Measurements from ENCODE around the gene RCSD1. TPM values are rescaled to one million over a fixed set of nuclear protein-coding genes. Genes with fewer than 3 reads are reported as not detected.

RCSD1 gene
- polyA plus RNA-seq, 2 donors = 1.5 to 1.7 TPM

GRCh38 chr1:167671727-167672511 is 41.9 kb downstream of the RCSD1 start:
- no peaks in the 10 kb centered on the region for H3K9me3 ChIP-seq (ENCODE audit: control insufficient read depth in 2 of 2, insufficient read depth in 1 of 2, low read depth in 1 of 2, low read length in 1 of 2)
- H3K4me3 ChIP-seq (ENCODE audit: low read depth in 1 of 2, low read length in 2 of 2) = no peak overlapping the region
- H3K4me1 ChIP-seq (ENCODE audit: control insufficient read depth in 2 of 2, insufficient read depth in 2 of 2, low read length in 1 of 2) = peaks cover 14 to 21% of the 10 kb centered on the region in 2 donors
- H3K27me3 ChIP-seq (ENCODE audit: control insufficient read depth in 1 of 2, insufficient read depth in 2 of 2, low read length in 2 of 2) = no peaks in the 10 kb centered on the region
- WGBS, 2 donors = 66 to 69% methylated on average over 5 of the region's 5 CpGs
- no peak overlapping the region for H3K27ac ChIP-seq (ENCODE audit: low read depth in 2 of 2, low read length in 1 of 2)
- no peaks in the 10 kb centered on the region for H3K36me3 ChIP-seq (ENCODE audit: control insufficient read depth in 2 of 2, insufficient read depth in 2 of 2, low read length in 1 of 2)

DNA sequence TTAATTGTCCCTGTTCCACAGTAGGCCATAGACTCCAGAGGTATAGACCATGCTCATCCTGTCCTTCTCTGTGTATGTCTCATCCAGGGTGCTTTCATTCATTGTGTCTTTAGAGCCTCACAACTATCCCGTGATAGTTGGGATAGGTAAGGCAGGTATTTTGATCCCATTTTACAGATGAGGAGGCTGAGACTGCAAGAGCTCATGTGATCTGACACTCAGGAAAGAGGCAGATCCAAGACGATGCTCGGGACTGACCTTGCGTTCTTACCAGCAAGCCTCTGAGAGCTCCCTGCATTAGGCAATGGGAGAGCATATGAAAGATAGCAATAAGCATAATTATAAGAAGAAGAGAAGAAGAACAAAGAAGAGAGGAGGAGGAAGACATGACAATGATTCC is 42.8 kb downstream of the RCSD1 start:
- no peaks in the 10 kb centered on the region for H3K36me3 ChIP-seq (ENCODE audit: control insufficient read depth in 2 of 2, insufficient read depth in 2 of 2, low read length in 1 of 2)
- no peaks in the 10 kb centered on the region for H3K9me3 ChIP-seq (ENCODE audit: control insufficient read depth in 2 of 2, insufficient read depth in 1 of 2, low read depth in 1 of 2, low read length in 1 of 2)
- WGBS, 2 donors = 71 to 85% methylated on average over 4 of the region's 4 CpGs
- no peak overlapping the region for H3K4me3 ChIP-seq (ENCODE audit: low read depth in 1 of 2, low read length in 2 of 2)
- no peak overlapping the region for H3K27ac ChIP-seq (ENCODE audit: low read depth in 2 of 2, low read length in 1 of 2)
- no peaks in the 10 kb centered on the region for H3K27me3 ChIP-seq (ENCODE audit: control insufficient read depth in 1 of 2, insufficient read depth in 2 of 2, low read length in 2 of 2)
- peaks cover 14 to 21% of the 10 kb centered on the region in 2 donors for H3K4me1 ChIP-seq (ENCODE audit: control insufficient read depth in 2 of 2, insufficient read depth in 2 of 2, low read length in 1 of 2)

DNA sequence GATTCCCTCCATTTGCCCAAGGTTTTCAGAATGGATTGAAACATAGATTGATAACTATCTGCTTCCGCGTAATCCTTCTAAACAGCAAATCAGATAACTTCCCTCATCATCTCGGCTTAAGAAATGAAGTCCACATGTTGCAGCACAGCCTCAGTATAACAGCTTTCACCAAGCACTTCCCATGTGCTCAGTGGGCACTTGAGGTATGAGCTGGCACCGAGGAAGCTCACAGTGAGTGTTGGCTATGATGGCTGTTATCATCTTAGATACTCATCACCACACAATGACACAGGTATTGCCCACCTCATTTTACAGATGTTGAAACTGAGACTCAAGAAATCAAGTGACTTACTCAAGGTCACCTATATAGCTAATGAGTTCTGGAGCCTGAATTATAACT is 43.2 kb downstream of the RCSD1 start:
- H3K36me3 ChIP-seq (ENCODE audit: control insufficient read depth in 2 of 2, insufficient read depth in 2 of 2, low read length in 1 of 2) = no peaks in the 10 kb centered on the region
- 90 to 92% methylated on average over 4 of the region's 4 CpGs for WGBS, 2 donors
- no peak overlapping the region for H3K27ac ChIP-seq (ENCODE audit: low read depth in 2 of 2, low read length in 1 of 2)
- H3K9me3 ChIP-seq (ENCODE audit: control insufficient read depth in 2 of 2, insufficient read depth in 1 of 2, low read depth in 1 of 2, low read length in 1 of 2) = no peaks in the 10 kb centered on the region
- H3K4me3 ChIP-seq (ENCODE audit: low read depth in 1 of 2, low read length in 2 of 2) = no peak overlapping the region
- peaks cover 14 to 21% of the 10 kb centered on the region in 2 donors for H3K4me1 ChIP-seq (ENCODE audit: control insufficient read depth in 2 of 2, insufficient read depth in 2 of 2, low read length in 1 of 2)
- no peaks in the 10 kb centered on the region for H3K27me3 ChIP-seq (ENCODE audit: control insufficient read depth in 1 of 2, insufficient read depth in 2 of 2, low read length in 2 of 2)

DNA sequence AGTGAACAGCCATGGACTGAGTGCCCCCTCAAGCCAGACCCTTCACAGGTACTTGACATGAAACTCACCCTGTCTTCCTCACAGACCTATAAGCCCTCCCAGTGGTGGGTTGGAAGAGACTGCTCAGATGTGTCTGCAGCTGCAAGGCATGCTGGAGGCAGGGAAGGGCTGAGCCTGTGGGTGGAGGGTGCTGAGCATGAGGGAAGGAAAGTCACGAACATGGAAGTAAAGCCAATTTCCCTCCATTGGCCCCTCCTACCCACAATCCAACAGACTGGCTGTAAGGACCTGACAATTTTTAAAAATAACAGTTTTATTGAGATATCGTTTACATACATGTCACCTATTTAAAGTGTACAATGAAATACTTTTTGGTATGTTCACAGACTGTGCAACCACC is 44.1 kb downstream of the RCSD1 start:
- Histone ChIP-seq H3K27me3 (ENCODE audit: control insufficient read depth in 1 of 2, insufficient read depth in 2 of 2, low read length in 2 of 2) (no peaks in the 10 kb centered on the region), H3K9me3 (ENCODE audit: control insufficient read depth in 2 of 2, insufficient read depth in 1 of 2, low read depth in 1 of 2, low read length in 1 of 2) (no peaks in the 10 kb centered on the region), H3K4me1 (ENCODE audit: control insufficient read depth in 2 of 2, insufficient read depth in 2 of 2, low read length in 1 of 2) (peaks cover 14 to 21% of the 10 kb centered on the region in 2 donors), H3K27ac (ENCODE audit: low read depth in 2 of 2, low read length in 1 of 2) (no peak overlapping the region), H3K36me3 (ENCODE audit: control insufficient read depth in 2 of 2, insufficient read depth in 2 of 2, low read length in 1 of 2) (no peaks in the 10 kb centered on the region), H3K4me3 (ENCODE audit: low read depth in 1 of 2, low read length in 2 of 2) (no peak overlapping the region)
- 70 to 76% methylated on average over 2 of the region's 2 CpGs for WGBS, 2 donors

- WGBS, 2 donors = 84 to 86% methylated on average over 5 of the region's 5 CpGs
- Histone ChIP-seq H3K36me3 (ENCODE audit: control insufficient read depth in 2 of 2, insufficient read depth in 2 of 2, low read length in 1 of 2) (no peaks in the 10 kb centered on the region), H3K4me3 (ENCODE audit: low read depth in 1 of 2, low read length in 2 of 2) (no peak overlapping the region), H3K4me1 (ENCODE audit: control insufficient read depth in 2 of 2, insufficient read depth in 2 of 2, low read length in 1 of 2) (peaks cover 7 to 13% of the 10 kb centered on the region in 2 donors), H3K27ac (ENCODE audit: low read depth in 2 of 2, low read length in 1 of 2) (no peak overlapping the region), H3K9me3 (ENCODE audit: control insufficient read depth in 2 of 2, insufficient read depth in 1 of 2, low read depth in 1 of 2, low read length in 1 of 2) (no peaks in the 10 kb centered on the region), H3K27me3 (ENCODE audit: control insufficient read depth in 1 of 2, insufficient read depth in 2 of 2, low read length in 2 of 2) (no peaks in the 10 kb centered on the region)
Measured at GRCh38 chr1:167675440-167675839, 45.4 kb downstream of the RCSD1 start.

- Histone ChIP-seq H3K36me3 (ENCODE audit: control insufficient read depth in 2 of 2, insufficient read depth in 2 of 2, low read length in 1 of 2) (no peaks in the 10 kb centered on the region), H3K9me3 (ENCODE audit: control insufficient read depth in 2 of 2, insufficient read depth in 1 of 2, low read depth in 1 of 2, low read length in 1 of 2) (no peaks in the 10 kb centered on the region), H3K4me1 (ENCODE audit: control insufficient read depth in 2 of 2, insufficient read depth in 2 of 2, low read length in 1 of 2) (peaks cover 7 to 9% of the 10 kb centered on the region in 2 donors), H3K4me3 (ENCODE audit: low read depth in 1 of 2, low read length in 2 of 2) (no peak overlapping the region), H3K27ac (ENCODE audit: low read depth in 2 of 2, low read length in 1 of 2) (no peak overlapping the region), H3K27me3 (ENCODE audit: control insufficient read depth in 1 of 2, insufficient read depth in 2 of 2, low read length in 2 of 2) (no peaks in the 10 kb centered on the region)
- 91% methylated on average over 2 of the region's 2 CpGs for WGBS, 2 donors
Measured at GRCh38 chr1:167676205-167676915, 46.3 kb downstream of the RCSD1 start.

DNA sequence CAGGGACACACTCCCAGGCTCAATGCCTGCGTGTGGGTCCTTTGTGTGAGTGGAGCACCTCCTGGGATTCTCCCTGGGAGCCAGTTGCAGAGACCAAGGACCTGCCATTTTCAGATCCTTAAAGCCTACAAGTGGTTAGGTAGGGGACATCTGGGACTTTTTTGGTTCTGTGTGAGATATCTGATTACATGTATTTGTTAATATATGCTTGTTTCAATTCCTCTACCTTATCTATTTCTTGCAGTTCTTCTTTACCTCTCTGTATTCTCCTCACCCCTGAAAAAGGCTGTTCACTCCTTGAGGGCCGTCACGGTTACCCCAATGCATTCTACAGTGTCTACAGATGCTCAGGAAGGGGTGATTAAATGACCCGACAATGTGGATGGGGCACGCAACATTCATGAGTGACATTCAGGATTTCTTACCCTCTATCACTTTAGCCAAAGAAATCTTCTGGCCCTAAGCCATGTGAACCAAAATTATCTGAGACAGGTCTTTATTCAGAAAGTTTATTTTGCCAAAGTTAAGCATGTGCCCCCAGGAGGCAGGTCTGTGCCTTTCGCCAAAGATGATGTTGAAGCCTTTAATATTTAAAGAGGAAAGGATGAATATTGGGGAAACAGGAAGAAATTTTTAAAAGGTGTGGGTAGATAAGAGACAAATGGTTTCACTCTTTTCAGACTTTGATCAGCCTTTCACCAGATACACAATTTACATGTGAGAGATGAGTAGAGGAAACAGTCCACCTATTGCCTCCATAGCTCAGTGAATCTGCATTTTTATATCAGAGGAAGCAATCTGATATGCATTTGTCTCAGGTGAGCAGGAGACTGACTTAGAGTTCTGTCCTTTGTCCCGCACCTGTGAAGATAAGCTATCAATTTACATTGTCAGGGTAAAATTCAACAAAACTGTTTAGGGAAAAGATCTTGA is 47.1 kb downstream of the RCSD1 start:
- peaks cover 2% of the 10 kb centered on the region in 2 donors for H3K4me1 ChIP-seq (ENCODE audit: control insufficient read depth in 2 of 2, insufficient read depth in 2 of 2, low read length in 1 of 2)
- H3K27me3 ChIP-seq (ENCODE audit: control insufficient read depth in 1 of 2, insufficient read depth in 2 of 2, low read length in 2 of 2) = no peaks in the 10 kb centered on the region
- H3K9me3 ChIP-seq (ENCODE audit: control insufficient read depth in 2 of 2, insufficient read depth in 1 of 2, low read depth in 1 of 2, low read length in 1 of 2) = no peaks in the 10 kb centered on the region
- no peaks in the 10 kb centered on the region for H3K36me3 ChIP-seq (ENCODE audit: control insufficient read depth in 2 of 2, insufficient read depth in 2 of 2, low read length in 1 of 2)
- no peak overlapping the region for H3K27ac ChIP-seq (ENCODE audit: low read depth in 2 of 2, low read length in 1 of 2)
- H3K4me3 ChIP-seq (ENCODE audit: low read depth in 1 of 2, low read length in 2 of 2) = no peak overlapping the region
- 86 to 90% methylated on average over 7 of the region's 7 CpGs for WGBS, 2 donors

- no peak overlapping the region for H3K4me3 ChIP-seq (ENCODE audit: low read depth in 1 of 2, low read length in 2 of 2)
- H3K27me3 ChIP-seq (ENCODE audit: control insufficient read depth in 1 of 2, insufficient read depth in 2 of 2, low read length in 2 of 2) = no peaks in the 10 kb centered on the region
- H3K4me1 ChIP-seq (ENCODE audit: control insufficient read depth in 2 of 2, insufficient read depth in 2 of 2, low read length in 1 of 2) = peaks cover 2 to 7% of the 10 kb centered on the region in 2 donors
- H3K36me3 ChIP-seq (ENCODE audit: control insufficient read depth in 2 of 2, insufficient read depth in 2 of 2, low read length in 1 of 2) = no peaks in the 10 kb centered on the region
- no peak overlapping the region for H3K27ac ChIP-seq (ENCODE audit: low read depth in 2 of 2, low read length in 1 of 2)
- WGBS, 2 donors = 94 to 95% methylated on average over 10 of the region's 10 CpGs
- no peaks in the 10 kb centered on the region for H3K9me3 ChIP-seq (ENCODE audit: control insufficient read depth in 2 of 2, insufficient read depth in 1 of 2, low read depth in 1 of 2, low read length in 1 of 2)
Measured at GRCh38 chr1:167678422-167678821, 48.4 kb downstream of the RCSD1 start.

GRCh38 chr1:167678838-167679237 is 48.8 kb downstream of the RCSD1 start:
- WGBS, 2 donors = 98 to 99% methylated on average over 3 of the region's 3 CpGs
- Histone ChIP-seq H3K9me3 (ENCODE audit: control insufficient read depth in 2 of 2, insufficient read depth in 1 of 2, low read depth in 1 of 2, low read length in 1 of 2) (no peaks in the 10 kb centered on the region), H3K4me1 (ENCODE audit: control insufficient read depth in 2 of 2, insufficient read depth in 2 of 2, low read length in 1 of 2) (peaks cover 2 to 11% of the 10 kb centered on the region in 2 donors), H3K27ac (ENCODE audit: low read depth in 2 of 2, low read length in 1 of 2) (no peak overlapping the region), H3K36me3 (ENCODE audit: control insufficient read depth in 2 of 2, insufficient read depth in 2 of 2, low read length in 1 of 2) (no peaks in the 10 kb centered on the region), H3K4me3 (ENCODE audit: low read depth in 1 of 2, low read length in 2 of 2) (no peak overlapping the region), H3K27me3 (ENCODE audit: control insufficient read depth in 1 of 2, insufficient read depth in 2 of 2, low read length in 2 of 2) (no peaks in the 10 kb centered on the region)

Measured in esophagus (tissue), 2 donors.